H1 (cell line): ENCODE results near the gene GPR143. TPM values are rescaled to one million over a fixed set of nuclear protein-coding genes. Genes with fewer than 3 reads are reported as not detected.

Source experiments
- CTCF ChIA-PET: fragments of 300-600 bp; sonication (Branson Sonifier 250); formaldehyde crosslinking; loops from one replicate; lab custom pipeline; 2021; ENCODE audit not compliant: partially characterized antibody; lab: Charles Lee
- POLR2A ChIA-PET: fragments of 300-600 bp; sonication (Branson Sonifier 250); formaldehyde crosslinking; loops from one replicate; lab custom pipeline; 2021; ENCODE audit warnings: inconsistent platforms; ENCODE audit not compliant: partially characterized antibody; lab: Charles Lee
- DNase-seq, 2 experiments: peaks; one replicate each; pipeline versions ENCODE4 v3.0.0 to v3.0.0-alpha.2; 2010 to 2022; ENCODE audit warnings: low spot score in 2 of 2, low read depth in 1 of 2, mixed read lengths in 1 of 2
- FAIRE-seq: peaks from 2 replicates; lab custom pipeline; 2011; peaks lifted over from hg19 to GRCh38; lab: Jason Lieb, UNC
- H2AFZ ChIP-seq: 2 replicates; pipeline ENCODE4 v1.8.1; 2012; ENCODE audit warnings: low read length, inconsistent platforms
- H2AK5ac ChIP-seq: 2 replicates; pipeline ENCODE4 v1.6.1; 2013; ENCODE audit warnings: low read depth, low read length
- H2BK120ac ChIP-seq: replicated peaks from 2 replicates; pipeline ENCODE3; 2013; ENCODE audit warnings: low read depth, low read length, inconsistent platforms
- H2BK12ac ChIP-seq: 2 replicates; pipeline ENCODE4 v1.6.1; 2013; ENCODE audit warnings: low read depth, low read length
- H2BK15ac ChIP-seq: 2 replicates; pipeline ENCODE4 v1.6.1; 2013; ENCODE audit warnings: low read length
- H2BK20ac ChIP-seq: 2 replicates; pipeline ENCODE4 v1.6.1; 2013; ENCODE audit warnings: low read length
- H2BK5ac ChIP-seq: 2 replicates; pipeline ENCODE4 v1.6.1; 2013; ENCODE audit warnings: low read depth, low read length
- H3K14ac ChIP-seq: 2 replicates; pipeline ENCODE4 v1.6.1; 2013; ENCODE audit warnings: inconsistent platforms; ENCODE audit not compliant: insufficient read length
- H3K18ac ChIP-seq: 2 replicates; pipeline ENCODE4 v1.6.1; 2013; ENCODE audit warnings: low read length; ENCODE audit errors: extremely low read depth
- H3K23ac ChIP-seq: 2 replicates; pipeline ENCODE4 v1.6.1; 2013; ENCODE audit warnings: inconsistent platforms; ENCODE audit not compliant: insufficient read length
- H3K23me2 ChIP-seq: 2 replicates; pipeline ENCODE4 v1.6.1; 2013; ENCODE audit warnings: low read depth, low read length
- H3K27ac ChIP-seq: 2 replicates; pipeline ENCODE4 v1.6.1; 2011; ENCODE audit warnings: low read depth, low read length, inconsistent platforms
- H3K27me3 ChIP-seq, 4 experiments: replicated peaks in 1 of 4; 1 replicate in 1 of 4; 2 replicates in 3 of 4; pipeline versions ENCODE4 v1.6.1 to v1.8.1; 2011 to 2013; ENCODE audit warnings: low read length in 3 of 4, mild to moderate bottlenecking in 3 of 4, inconsistent platforms in 2 of 4, mixed read lengths in 2 of 4, moderate library complexity in 1 of 4; ENCODE audit not compliant: control insufficient read depth in 3 of 4, insufficient read depth in 3 of 4; ENCODE audit errors: extremely low read depth in 1 of 4
- H3K36me3 ChIP-seq, 4 experiments: 2 replicates each; pipeline versions ENCODE4 v1.6.1 to v1.8.1; 2011 to 2013; ENCODE audit warnings: mild to moderate bottlenecking in 4 of 4, low read length in 3 of 4, moderate library complexity in 2 of 4, control low read depth in 1 of 4, inconsistent platforms in 1 of 4; ENCODE audit not compliant: insufficient read depth in 4 of 4, control insufficient read depth in 2 of 4
- H3K4ac ChIP-seq: replicated peaks from 2 replicates; pipeline ENCODE3; 2013; ENCODE audit warnings: low read length, low read depth, mixed read lengths, inconsistent platforms; ENCODE audit not compliant: insufficient read length
- H3K4me1 ChIP-seq, 4 experiments: replicated peaks in 1 of 4; 1 replicate in 1 of 4; 2 replicates in 3 of 4; pipeline versions ENCODE4 v1.6.1 to v1.8.1; 2011 to 2013; ENCODE audit warnings: low read length in 3 of 4, inconsistent platforms in 2 of 4, mixed read lengths in 1 of 4; ENCODE audit not compliant: insufficient read depth in 4 of 4, control insufficient read depth in 3 of 4
- H3K4me2 ChIP-seq, 2 experiments: 2 replicates each; pipeline versions ENCODE4 v1.6.1 to v1.8.1; 2011 to 2013; ENCODE audit warnings: low read depth in 2 of 2, low read length in 2 of 2, control low read depth in 1 of 2, inconsistent platforms in 1 of 2, mild to moderate bottlenecking in 1 of 2; ENCODE audit not compliant: insufficient read depth in 1 of 2
- H3K4me3 ChIP-seq, 4 experiments: fragments of 200-600, 300-600 bp in 1 of 4; sonication (generic), shearing (Covaris generic), sonication (Bioruptor Twin) in 1 of 4; 2 replicates each; pipeline versions ENCODE4 v1.5.1 to v1.8.1; 2011 to 2016; ENCODE audit warnings: low read length in 4 of 4, low read depth in 3 of 4, control low read depth in 2 of 4, inconsistent platforms in 2 of 4, mild to moderate bottlenecking in 2 of 4, mixed read lengths in 1 of 4, moderate library complexity in 1 of 4; ENCODE audit not compliant: insufficient read depth in 2 of 4; ENCODE audit errors: extremely low read depth in 1 of 4
- H3K56ac ChIP-seq: replicated peaks from 2 replicates; pipeline ENCODE3; 2013; ENCODE audit warnings: low read depth, mild to moderate bottlenecking, mixed read lengths, low read length, inconsistent platforms; ENCODE audit not compliant: insufficient read length
- H3K79me1 ChIP-seq: 2 replicates; pipeline ENCODE4 v1.6.1; 2013; ENCODE audit warnings: low read depth, low read length, control low read depth
- H3K79me2 ChIP-seq, 2 experiments: 2 replicates each; pipeline versions ENCODE4 v1.6.1 to v1.8.1; 2012 to 2013; ENCODE audit warnings: low read length in 2 of 2, mild to moderate bottlenecking in 2 of 2, inconsistent platforms in 1 of 2; ENCODE audit not compliant: insufficient read depth in 2 of 2, control insufficient read depth in 1 of 2
- H3K9ac ChIP-seq, 4 experiments: replicated peaks in 1 of 4; 1 replicate in 1 of 4; 2 replicates in 3 of 4; pipeline versions ENCODE4 v1.6.1 to v1.8.1; 2011 to 2013; ENCODE audit warnings: low read depth in 3 of 4, low read length in 3 of 4, control low read depth in 2 of 4, mild to moderate bottlenecking in 2 of 4, moderate library complexity in 2 of 4, inconsistent platforms in 1 of 4; ENCODE audit errors: extremely low read depth in 1 of 4
- H3K9me3 ChIP-seq, 2 experiments: 2 replicates each; pipeline versions ENCODE4 v1.6.1 to v1.8.1; 2012 to 2013; ENCODE audit warnings: mild to moderate bottlenecking in 2 of 2, moderate library complexity in 2 of 2, control low read depth in 1 of 2, inconsistent platforms in 1 of 2, low read depth in 1 of 2, low read length in 1 of 2, mixed read lengths in 1 of 2; ENCODE audit not compliant: insufficient read depth in 2 of 2
- H4K20me1 ChIP-seq, 2 experiments: replicated peaks in 1 of 2; 2 replicates each; pipeline versions ENCODE3 to v1.8.1; 2011 to 2013; ENCODE audit warnings: inconsistent platforms in 2 of 2, low read length in 2 of 2, mild to moderate bottlenecking in 1 of 2; ENCODE audit not compliant: insufficient read depth in 2 of 2, control insufficient read depth in 1 of 2
- H4K5ac ChIP-seq: 2 replicates; pipeline ENCODE4 v1.6.1; 2013; ENCODE audit warnings: low read length, low read depth, mixed read lengths, inconsistent platforms; ENCODE audit not compliant: insufficient read length
- H4K8ac ChIP-seq: 2 replicates; pipeline ENCODE4 v1.8.0; 2013; ENCODE audit warnings: mild to moderate bottlenecking, moderate library complexity, low read length, inconsistent platforms; ENCODE audit not compliant: insufficient read depth; ENCODE audit errors: extremely low read depth
- H4K91ac ChIP-seq: replicated peaks from 2 replicates; pipeline ENCODE3; 2013; ENCODE audit warnings: low read length, mixed read lengths, inconsistent platforms; ENCODE audit not compliant: insufficient read length
- BCL11A ChIP-seq, 2 experiments: IDR thresholded peaks; one replicate each; pipeline ENCODE4 v1.6.1; 2011; ENCODE audit warnings: low read depth in 2 of 2, low read length in 2 of 2, mild to moderate bottlenecking in 2 of 2
- CTBP2 ChIP-seq: IDR thresholded peaks from 2 replicates; pipeline ENCODE4 v1.7.0; 2011; ENCODE audit warnings: borderline replicate concordance, mild to moderate bottlenecking, moderate library complexity, mixed read lengths, low read length; ENCODE audit not compliant: insufficient read depth, insufficient read length
- EP300 ChIP-seq, 2 experiments: IDR thresholded peaks; 1 replicate in 1 of 2; 2 replicates in 1 of 2; pipeline ENCODE4 v1.6.1; 2011 to 2012; ENCODE audit warnings: low read depth in 2 of 2, low read length in 2 of 2, mild to moderate bottlenecking in 2 of 2, borderline replicate concordance in 1 of 2, inconsistent platforms in 1 of 2, moderate library complexity in 1 of 2
- EZH2 ChIP-seq: fragments of 200-600 bp; sonication (generic); IDR thresholded peaks from 2 replicates; pipeline ENCODE4 v1.7.1; 2012; ENCODE audit warnings: low read depth, mild to moderate bottlenecking, moderate library complexity, low read length, inconsistent platforms; ENCODE audit not compliant: severe bottlenecking
- RAD21 ChIP-seq, 2 experiments: IDR thresholded peaks in 1 of 2; conservative IDR thresholded peaks in 1 of 2; 2 replicates each; pipeline ENCODE4 v1.6.1; 2011; ENCODE audit warnings: low read depth in 2 of 2, low read length in 2 of 2, improper control_type of control experiment in 1 of 2, inconsistent platforms in 1 of 2, mild to moderate bottlenecking in 1 of 2, moderate library complexity in 1 of 2
- SIN3A ChIP-seq, 2 experiments: IDR thresholded peaks in 1 of 2; conservative IDR thresholded peaks in 1 of 2; 2 replicates each; pipeline ENCODE4 v1.6.1; 2011 to 2012; ENCODE audit warnings: low read length in 2 of 2, improper control_type of control experiment in 1 of 2, low read depth in 1 of 2, mild to moderate bottlenecking in 1 of 2
- SIX5 ChIP-seq: IDR thresholded peaks from 2 replicates; pipeline ENCODE4 v1.6.1; 2011; ENCODE audit warnings: mild to moderate bottlenecking, low read depth, low read length
- SP1 ChIP-seq: IDR thresholded peaks from 2 replicates; pipeline ENCODE4 v1.6.1; 2011; ENCODE audit warnings: low read depth, low read length
- TCF12 ChIP-seq: IDR thresholded peaks from 2 replicates; pipeline ENCODE4 v1.6.1; 2011; ENCODE audit warnings: low read depth, mild to moderate bottlenecking, low read length
- USF2 ChIP-seq: IDR thresholded peaks from 2 replicates; pipeline ENCODE4 v1.6.1; 2011; ENCODE audit warnings: low read length, improper control_type of control experiment
- whole genome bisulfite sequencing, 2 experiments: shearing (Covaris generic) in 1 of 2; methylation state at CpG; one replicate each; pipeline versions ENCODE4 v1.1.6 to v1.1.7; 2013 to 2015; ENCODE audit warnings: low lambda C conversion rate in 2 of 2, mixed read lengths in 2 of 2, inconsistent platforms in 1 of 2, low coverage in 1 of 2, missing lambda C conversion rate in 1 of 2; ENCODE audit not compliant: insufficient replicate concordance in 2 of 2, insufficient coverage in 1 of 2, insufficient read length in 1 of 2; ENCODE audit errors: extremely low coverage in 1 of 2, missing lambda C conversion rate in 1 of 2; 5-methylcytosine and 5-hydroxymethylcytosine counted together
- polyA plus RNA-seq, 7 experiments: library from polyadenylated mRNA; depleted of rRNA in 3 of 7; stranded (reverse) in 5 of 7; unstranded in 2 of 7; fragments of >200 nt in 5 of 7; fragments of 200-250 nt in 2 of 7; gene quantifications; 1 replicate in 5 of 7; 2 replicates in 1 of 7; 4 replicates in 1 of 7; pipeline versions ENCODE4 v1.2.1 to v1.2.3, GENCODE V29; 2011 to 2013; ENCODE audit warnings: missing spikeins in 2 of 7, mixed read lengths in 2 of 7
- total RNA-seq: library from RNA; stranded (reverse); fragmentation: NEBNext Ultra II Directional; extraction: Animal tissue kit (Norgen Biotek cat#: 25700); gene quantifications from 2 replicates; pipeline ENCODE4 v1.2.1, GENCODE V29; 2021

GPR143 gene
- total and polyA plus RNA-seq, 2 of the 8 experiments (the other 6 are each of a cell fraction or from before 2014, with no cell fraction given), result 18.5 to 30.7 TPM

GRCh38 chrX:9789555-9789954, 23.9 kb upstream of the GPR143 start:
- no peaks in the 10 kb centered on the region for H3K27me3 ChIP-seq
- 0 out of 2 replicates have a peak overlapping the region, but pooled peaks have one; percentile 75 for H2BK5ac ChIP-seq
- H3K79me2 ChIP-seq, result peaks cover 0 to 72% of the 10 kb centered on the region in 2 experiments; a peak in 2 of 4 replicates
- POLR2A ChIA-PET, result interaction anchor here (1.4 kb wide), 1 partner anchor 35 kb away, joined by 5 read pairs; no protein-coding TSS in a partner anchor
- H3K14ac ChIP-seq, result no peak overlapping the region
- no peak overlapping the region for H3K23ac ChIP-seq
- H2BK12ac ChIP-seq, result 0 out of 2 replicates have a peak overlapping the region, but pooled peaks have one; percentile 68
- no peak overlapping the region for H3K4ac ChIP-seq
- H3K27ac ChIP-seq, result peak overlapping the region; percentile 70; the same call in 1 of the 2 replicates
- peaks cover 8% of the 10 kb centered on the region; the same call in 1 of the 2 replicates for H3K23me2 ChIP-seq
- peak overlapping the region; percentile 30 for H3K56ac ChIP-seq
- H3K4me1 ChIP-seq, result peaks cover 6 to 16% (median 13%) of the 10 kb centered on the region in 4 experiments; a peak in 6 of 7 replicates
- H2AK5ac ChIP-seq, result no peak overlapping the region
- no peaks in the 10 kb centered on the region for H3K9me3 ChIP-seq
- no peak overlapping the region for H4K91ac ChIP-seq
- peak overlapping the region; percentile 32; the same call in 1 of the 2 replicates for H3K18ac ChIP-seq
- H4K20me1 ChIP-seq, result peaks cover 0 to 3% of the 10 kb centered on the region in 2 experiments
- 0% methylated on average over 2 of the region's 5 CpGs; no CpG with 5 or more reads in 1 of the 2 experiments for WGBS, 2 experiments
- H2BK15ac ChIP-seq, result no peak overlapping the region
- CTCF ChIA-PET, result interaction anchor here (0.8 kb wide), 1 partner anchor 12 kb away, joined by 3 read pairs; no protein-coding TSS in a partner anchor
- H3K9ac ChIP-seq, result no peak overlapping the region; a peak in 1 of 7 replicates
- no peak overlapping the region for H2BK120ac ChIP-seq
- DNase-seq (peak in 1 of 2 experiments; percentile 21), FAIRE-seq (peak; percentile 50)
- no peaks in the 10 kb centered on the region for H3K36me3 ChIP-seq
- no peak overlapping the region for H2AFZ ChIP-seq
- H3K79me1 ChIP-seq, result no peaks in the 10 kb centered on the region; the same call in 1 of the 2 replicates
- no peak overlapping the region for H4K8ac ChIP-seq
- no peak overlapping the region for H2BK20ac ChIP-seq
- H3K4me2 ChIP-seq, result peak overlapping the region; percentile 66 to 92
- peak overlapping the region; percentile 23 to 84 (median 23); a peak in 6 of 8 replicates for H3K4me3 ChIP-seq
- no peak overlapping the region for H4K5ac ChIP-seq
- TF ChIP-seq CTBP2 (peak; percentile 50), SIX5 (no peak), BCL11A (IDR thresholded peaks at IDR 0.05; ENCODE audit: low read depth in 2 of 2, low read length in 2 of 2) (no peak), USF2 (no peak), EZH2 (no peak), EP300 (IDR thresholded peaks at IDR 0.05; ENCODE audit: borderline replicate concordance in 1 of 2, low read depth in 2 of 2, low read length in 2 of 2) (peak in 1 of 2 experiments; percentile 28; a peak in 1 of 3 replicates), RAD21 (IDR thresholded peaks at IDR 0.05 in 1 of 2, conservative IDR thresholded peaks at IDR 0.05 in 1 of 2; ENCODE audit: low read depth in 2 of 2, low read length in 2 of 2) (no peak), SIN3A (conservative IDR thresholded peaks at IDR 0.05 in 1 of 2, IDR thresholded peaks at IDR 0.05 in 1 of 2; ENCODE audit: low read depth in 1 of 2, low read length in 2 of 2) (peak; percentile 66 to 97; a peak in 3 of 4 replicates), TCF12 (0 out of 2 replicates have a peak, but pooled peaks have one; percentile 56), SP1 (peak; percentile 60; the same call in 1 of the 2 replicates)
